Choroid plexus epithelial cell (primary cell): ENCODE results near the gene PRDX5.

Experiments used
- DNase-seq: peaks from one replicate; pipeline ENCODE4 v3.0.0-alpha.2; 2010; ENCODE audit warnings: low read depth
- H3K4me3 ChIP-seq: 2 replicates; pipeline ENCODE4 v1.5.1; 2011; ENCODE audit warnings: low read depth, mild to moderate bottlenecking, control low read depth, low read length, moderate library complexity
- CTCF ChIP-seq: conservative IDR thresholded peaks from 2 replicates; pipeline ENCODE4 v1.5.1; 2011; ENCODE audit warnings: low read depth, mild to moderate bottlenecking, control low read depth, inconsistent platforms, low read length, moderate library complexity

Gene PRDX5

GRCh38 chr11:64296830-64297698 lies 20.9 kb upstream of the PRDX5 start:
- DNase-seq: no peak
- TF ChIP-seq CTCF: no peak
- H3K4me3 ChIP-seq: no peak overlapping the region

- TF ChIP-seq CTCF: no peak
- no peak overlapping the region for H3K4me3 ChIP-seq
- DNase-seq: no peak
Observed at GRCh38 chr11:64297699-64298358, 20.1 kb upstream of the PRDX5 start.

- no peak for DNase-seq
- peak overlapping the region; percentile 36 for H3K4me3 ChIP-seq
- TF ChIP-seq CTCF: no peak
Observed at GRCh38 chr11:64298966-64299846, 18.7 kb upstream of the PRDX5 start.

GRCh38 chr11:64299847-64300648 lies 17.9 kb upstream of the PRDX5 start, which contains the start of gene CATSPERZ:
Gene CATSPERZ (plus strand): TSS chr11:64300358. CDS start chr11:64300411, 53 bp downstream.
- peak within 1 kb of the TSS; percentile 36 for H3K4me3 ChIP-seq
- no peak for TF ChIP-seq CTCF
- DNase-seq: no peak

- no peak overlapping the region for H3K4me3 ChIP-seq
- no peak for TF ChIP-seq CTCF
- no peak for DNase-seq
Observed at GRCh38 chr11:64303109-64304031, 14.6 kb upstream of the PRDX5 start.

- no peak for DNase-seq
- H3K4me3 ChIP-seq: peak overlapping the region; percentile 66
- TF ChIP-seq CTCF: no peak
Observed at GRCh38 chr11:64304032-64304315, 13.9 kb upstream of the PRDX5 start.
